ENCODE measurements around the gene ZNF597.

GRCh38 chr16:3488801-3489200 lies 45.5 kb upstream of the ZNF597 start:
- TF ChIP-seq POLR2A (IDR thresholded peaks at IDR 0.05; ENCODE audit: low read depth, low read length) (no peak), POLR2AphosphoS5 (IDR thresholded peaks at IDR 0.05; ENCODE audit: low read depth, low read length) (no peak), TAF1 (IDR thresholded peaks at IDR 0.05; ENCODE audit: borderline replicate concordance, low read depth, low read length) (no peak)
